Uterus (tissue), 4 donors: Measurements from ENCODE around the gene HOMER1. TPM values are rescaled to one million over a fixed set of nuclear protein-coding genes. Genes with fewer than 3 reads are reported as not detected.

Experiments
- DNase-seq, 2 donors: peaks; one replicate each; pipeline ENCODE4 v3.0.0-alpha.2; 2019 to 2020
- H3K27ac ChIP-seq, 2 donors: fragments of 200-600 bp; sonication (generic); 1 replicate in 1 of 2; 2 replicates in 1 of 2; pipeline ENCODE4 v1.5.1; 2016 to 2018
- H3K27me3 ChIP-seq, 2 donors: fragments of 200-600 bp; sonication (generic); one replicate each; pipeline ENCODE4 v1.5.1; 2018 to 2019; ENCODE audit warnings: control low read depth in 1 of 2
- H3K36me3 ChIP-seq, 2 donors: fragments of 200-600 bp; sonication (generic); one replicate each; pipeline ENCODE4 v1.5.1; 2019; ENCODE audit warnings: control low read depth in 1 of 2
- H3K4me1 ChIP-seq, 2 donors: fragments of 200-600 bp; sonication (generic); one replicate each; pipeline ENCODE4 v1.5.1; 2018 to 2019; ENCODE audit warnings: control low read depth in 1 of 2
- H3K4me3 ChIP-seq, 2 donors: fragments of 200-600 bp; sonication (generic); 1 replicate in 1 of 2; 2 replicates in 1 of 2; pipeline ENCODE4 v1.5.1; 2018 to 2019; ENCODE audit warnings: mild to moderate bottlenecking in 1 of 2
- H3K9me3 ChIP-seq, 2 donors: fragments of 200-600 bp; sonication (generic); one replicate each; pipeline ENCODE4 v1.5.1; 2019; ENCODE audit warnings: control low read depth in 1 of 2
- POLR2A ChIP-seq, 2 donors: fragments of 450-650 bp; IDR thresholded peaks; one replicate each; pipeline ENCODE4 v1.6.1; 2016; ENCODE audit warnings: antibody characterized with exemption in 2 of 2, mild to moderate bottlenecking in 1 of 2, moderate library complexity in 1 of 2
- intact Hi-C: fragments of 100-400 bp; cut with DNase I; formaldehyde crosslinking; loops from one replicate; pipeline ENCODE4 v1.15.1; 2023; ENCODE audit warnings: low total_unique reads
- total RNA-seq, 4 donors: library from RNA; depleted of rRNA in 3 of 4; stranded (reverse); fragments of >200 nt in 3 of 4; gene quantifications; one replicate each; pipeline versions ENCODE4 v1.1.0 to v1.2.4, GENCODE V29; 2014 to 2023
- TF ChIP-seq, protein P1 (sequence below), 4 experiments: fragments of 200-600 bp in 2 of 4; fragments of 450-650 bp in 2 of 4; sonication (generic) in 2 of 4; IDR thresholded peaks; one replicate each; pipeline ENCODE4 v1.5.1; 2016 to 2019; ENCODE audit warnings: antibody characterized with exemption in 4 of 4, mild to moderate bottlenecking in 2 of 4, moderate library complexity in 1 of 4
- donor health status: DM: yes; HTN: yes; CAD: no.

HOMER1 gene
- total RNA-seq, 4 donors from 2014 or later: 2.8 to 34.1 (median 20.8) TPM

DNA sequence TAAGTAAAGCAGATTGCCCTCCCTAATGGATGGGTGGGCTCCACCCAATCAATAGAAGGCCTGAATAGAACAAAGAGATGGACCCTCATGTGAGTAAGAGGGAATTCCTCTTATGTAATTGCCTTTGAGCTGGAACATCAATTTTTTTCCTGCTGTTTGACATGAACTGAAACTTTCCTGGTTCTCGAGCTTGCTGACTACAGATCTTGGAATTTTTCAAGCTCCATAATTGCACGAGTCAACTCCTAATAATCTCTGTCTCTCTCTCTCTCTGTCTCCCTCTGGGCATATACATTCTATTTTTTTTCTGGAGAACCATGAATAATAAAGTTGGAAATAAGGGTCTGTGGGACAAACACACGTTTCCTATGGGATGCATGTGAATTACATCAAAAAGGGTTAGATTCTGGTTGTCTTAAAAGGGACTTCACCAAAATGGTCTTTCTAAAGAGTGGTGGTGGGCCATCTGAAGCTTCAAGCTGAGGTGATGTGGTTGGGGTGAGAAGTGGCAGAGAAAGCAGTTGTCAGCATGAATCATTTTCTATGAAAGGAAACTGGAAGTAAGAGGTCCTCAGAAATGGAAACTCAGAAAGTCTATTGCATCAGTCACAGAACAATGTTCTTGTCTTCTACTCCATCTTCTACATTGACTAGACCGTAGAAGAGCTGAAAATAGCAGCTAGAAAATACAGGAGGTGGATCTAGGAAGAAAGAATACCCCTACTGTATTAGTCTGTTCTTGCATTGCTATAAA is 47.0 kb upstream of the HOMER1 start:
- intact Hi-C loops: no loop called here
- H3K4me1 ChIP-seq: no peaks in the 10 kb centered on the region
- no peak for DNase-seq
- TF ChIP-seq, protein P1, sequence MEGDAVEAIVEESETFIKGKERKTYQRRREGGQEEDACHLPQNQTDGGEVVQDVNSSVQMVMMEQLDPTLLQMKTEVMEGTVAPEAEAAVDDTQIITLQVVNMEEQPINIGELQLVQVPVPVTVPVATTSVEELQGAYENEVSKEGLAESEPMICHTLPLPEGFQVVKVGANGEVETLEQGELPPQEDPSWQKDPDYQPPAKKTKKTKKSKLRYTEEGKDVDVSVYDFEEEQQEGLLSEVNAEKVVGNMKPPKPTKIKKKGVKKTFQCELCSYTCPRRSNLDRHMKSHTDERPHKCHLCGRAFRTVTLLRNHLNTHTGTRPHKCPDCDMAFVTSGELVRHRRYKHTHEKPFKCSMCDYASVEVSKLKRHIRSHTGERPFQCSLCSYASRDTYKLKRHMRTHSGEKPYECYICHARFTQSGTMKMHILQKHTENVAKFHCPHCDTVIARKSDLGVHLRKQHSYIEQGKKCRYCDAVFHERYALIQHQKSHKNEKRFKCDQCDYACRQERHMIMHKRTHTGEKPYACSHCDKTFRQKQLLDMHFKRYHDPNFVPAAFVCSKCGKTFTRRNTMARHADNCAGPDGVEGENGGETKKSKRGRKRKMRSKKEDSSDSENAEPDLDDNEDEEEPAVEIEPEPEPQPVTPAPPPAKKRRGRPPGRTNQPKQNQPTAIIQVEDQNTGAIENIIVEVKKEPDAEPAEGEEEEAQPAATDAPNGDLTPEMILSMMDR (IDR thresholded peaks at IDR 0.05): no peak
- no peak for TF ChIP-seq POLR2A (IDR thresholded peaks at IDR 0.05)
- H3K27ac ChIP-seq: no peak overlapping the region
- H3K27me3 ChIP-seq: no peaks in the 10 kb centered on the region
- no peak overlapping the region for H3K4me3 ChIP-seq
- H3K9me3 ChIP-seq: no peaks in the 10 kb centered on the region
- H3K36me3 ChIP-seq: no peaks in the 10 kb centered on the region

DNA sequence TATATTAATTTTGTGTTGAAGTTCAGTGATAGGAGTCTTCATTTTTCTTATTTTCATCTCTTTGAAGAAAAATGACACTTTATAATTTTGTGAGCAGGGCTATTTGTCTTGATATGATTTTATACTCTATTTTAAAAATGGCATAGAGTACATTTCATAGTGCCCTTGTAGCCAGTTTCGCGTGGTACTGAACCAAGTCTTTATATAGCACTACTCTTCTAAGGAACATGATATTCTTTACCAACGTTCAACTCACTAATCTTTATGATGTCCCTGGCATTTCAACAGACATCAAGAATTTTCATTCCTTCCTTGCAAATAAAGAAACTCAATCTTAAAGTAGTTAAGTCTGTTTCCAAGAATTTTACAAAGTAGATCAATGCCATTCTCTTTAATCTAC is 41.5 kb upstream of the HOMER1 start:
- Histone ChIP-seq H3K4me1 (no peaks in the 10 kb centered on the region), H3K27me3 (no peaks in the 10 kb centered on the region), H3K4me3 (no peak overlapping the region), H3K27ac (no peak overlapping the region), H3K36me3 (no peaks in the 10 kb centered on the region), H3K9me3 (no peaks in the 10 kb centered on the region)
- intact Hi-C loops: no loop called here
- DNase-seq: no peak
- TF ChIP-seq, protein P1 (IDR thresholded peaks at IDR 0.05): no peak
- no peak for TF ChIP-seq POLR2A (IDR thresholded peaks at IDR 0.05)

DNA sequence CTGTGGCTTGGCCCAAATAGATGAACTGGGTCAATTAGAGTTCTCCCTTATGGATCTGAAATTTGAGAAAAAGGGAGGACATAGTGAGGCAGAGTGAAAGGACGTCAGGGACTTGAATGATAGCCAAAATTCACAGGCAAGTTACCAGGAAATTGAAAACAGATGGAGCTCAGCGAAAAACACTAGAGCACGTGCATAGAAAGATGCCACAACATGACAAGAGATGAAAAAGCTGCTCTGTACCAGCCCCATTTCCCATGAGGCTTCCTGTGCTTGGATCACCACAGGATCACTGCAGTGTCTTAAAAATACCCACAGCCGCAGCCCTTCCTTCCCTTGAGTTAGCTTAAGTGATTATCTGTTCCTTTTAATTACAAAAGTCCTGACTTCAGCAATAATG is 39.0 kb upstream of the HOMER1 start:
- Histone ChIP-seq H3K27me3 (no peaks in the 10 kb centered on the region), H3K9me3 (no peaks in the 10 kb centered on the region), H3K4me1 (no peaks in the 10 kb centered on the region), H3K4me3 (no peak overlapping the region), H3K36me3 (no peaks in the 10 kb centered on the region), H3K27ac (no peak overlapping the region)
- intact Hi-C loops: no loop called here
- no peak for DNase-seq
- no peak for TF ChIP-seq POLR2A (IDR thresholded peaks at IDR 0.05)
- TF ChIP-seq, protein P1 (IDR thresholded peaks at IDR 0.05): no peak

DNA sequence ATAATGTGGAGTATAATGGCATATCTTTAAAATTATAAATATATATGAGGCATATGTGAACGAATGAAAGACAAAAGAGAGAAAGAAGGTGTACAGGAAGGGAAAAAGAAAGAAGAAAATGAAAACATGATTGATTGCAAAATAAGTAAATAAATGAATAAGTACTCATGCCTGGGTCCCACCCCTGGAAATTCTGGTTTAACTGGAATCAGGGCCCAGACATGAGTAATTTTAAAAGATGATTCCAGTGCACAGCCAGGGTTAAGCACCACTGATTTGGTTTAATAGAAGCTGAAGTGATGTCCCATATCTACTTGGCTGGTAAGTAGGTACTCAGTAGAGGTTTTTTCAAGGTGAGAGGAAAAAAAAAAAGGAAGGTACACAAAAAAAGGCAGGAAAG is 34.0 kb upstream of the HOMER1 start:
- Histone ChIP-seq H3K9me3 (no peaks in the 10 kb centered on the region), H3K4me3 (no peak overlapping the region), H3K4me1 (no peaks in the 10 kb centered on the region), H3K27ac (no peak overlapping the region), H3K36me3 (no peaks in the 10 kb centered on the region), H3K27me3 (no peaks in the 10 kb centered on the region)
- TF ChIP-seq, protein P1 (IDR thresholded peaks at IDR 0.05): no peak
- TF ChIP-seq POLR2A (IDR thresholded peaks at IDR 0.05): no peak
- DNase-seq: no peak
- intact Hi-C loops: no loop called here

DNA sequence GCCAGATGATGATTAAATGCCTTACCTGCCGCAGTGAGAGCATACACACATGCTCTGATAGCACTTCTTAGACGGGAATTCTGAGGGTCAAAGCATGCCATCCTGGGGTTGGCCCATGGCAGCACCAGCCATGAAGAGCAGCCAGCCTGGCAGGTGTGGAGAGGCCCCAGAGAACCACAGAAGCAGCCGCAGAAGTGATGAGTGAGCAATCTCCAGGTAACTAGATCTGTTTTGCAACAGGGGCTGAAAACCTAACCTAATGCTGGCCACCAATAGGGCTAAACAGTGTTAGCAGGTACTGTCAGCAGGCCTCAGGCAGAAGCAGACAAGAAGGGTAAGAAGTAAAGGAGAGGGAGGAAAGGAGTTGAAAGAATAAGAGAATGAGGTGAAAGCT is 33.5 kb upstream of the HOMER1 start:
- Histone ChIP-seq H3K27ac (no peak overlapping the region), H3K4me1 (no peaks in the 10 kb centered on the region), H3K27me3 (no peaks in the 10 kb centered on the region), H3K36me3 (no peaks in the 10 kb centered on the region), H3K9me3 (no peaks in the 10 kb centered on the region), H3K4me3 (no peak overlapping the region)
- TF ChIP-seq, protein P1 (IDR thresholded peaks at IDR 0.05): no peak
- intact Hi-C loops: no loop called here
- DNase-seq: no peak
